Measurements from ENCODE around the gene SLC4A8. TPM values are rescaled to one million over a fixed set of nuclear protein-coding genes. Genes with fewer than 3 reads are reported as not detected.
A peak's percentile ranks its signal among the peaks of the same experiment; 100 is the strongest.

SLC4A8 gene
- total RNA-seq, 2 experiments from 2014 or later = 1.3 to 2.1 TPM

GRCh38 chr12:51471111-51471864, 46.7 kb downstream of the SLC4A8 start:
- H3K27ac Mint-ChIP-seq = no peak overlapping the region
- no peak overlapping the region for H3K4me3 Mint-ChIP-seq
- no peaks in the 10 kb centered on the region for H3K27me3 Mint-ChIP-seq
- DNase-seq = no peak
- H3K4me1 Mint-ChIP-seq = no peaks in the 10 kb centered on the region
- H3K36me3 Mint-ChIP-seq = peaks cover 2% of the 10 kb centered on the region
- H3K9me3 Mint-ChIP-seq = no peaks in the 10 kb centered on the region

GRCh38 chr12:51472984-51473383, 48.4 kb downstream of the SLC4A8 start:
- Mint-ChIP-seq H3K4me1 (no peaks in the 10 kb centered on the region), H3K27ac (no peak overlapping the region), H3K4me3 (no peak overlapping the region), H3K9me3 (no peaks in the 10 kb centered on the region), H3K27me3 (no peaks in the 10 kb centered on the region), H3K36me3 (peaks cover 2% of the 10 kb centered on the region)
- no peak for DNase-seq

GRCh38 chr12:51473947-51474346, 49.3 kb downstream of the SLC4A8 start:
- Mint-ChIP-seq H3K27me3 (no peaks in the 10 kb centered on the region), H3K27ac (no peak overlapping the region), H3K36me3 (no peaks in the 10 kb centered on the region), H3K9me3 (no peaks in the 10 kb centered on the region), H3K4me3 (no peak overlapping the region), H3K4me1 (no peaks in the 10 kb centered on the region)
- DNase-seq = no peak

- no peaks in the 10 kb centered on the region for H3K9me3 Mint-ChIP-seq
- H3K4me1 Mint-ChIP-seq = peaks cover 4% of the 10 kb centered on the region
- no peak overlapping the region for H3K4me3 Mint-ChIP-seq
- H3K36me3 Mint-ChIP-seq = no peaks in the 10 kb centered on the region
- H3K27me3 Mint-ChIP-seq = no peaks in the 10 kb centered on the region
- DNase-seq = no peak
- H3K27ac Mint-ChIP-seq = no peak overlapping the region
These were observed 50.9 kb downstream of the SLC4A8 start for GRCh38 chr12:51475543-51475942.

- Mint-ChIP-seq H3K27ac (peak overlapping the region; percentile 65), H3K27me3 (no peaks in the 10 kb centered on the region), H3K4me1 (peaks cover 46% of the 10 kb centered on the region), H3K9me3 (no peaks in the 10 kb centered on the region), H3K36me3 (no peaks in the 10 kb centered on the region), H3K4me3 (no peak overlapping the region)
- DNase-seq = no peak
These were observed 56.3 kb downstream of the SLC4A8 start for GRCh38 chr12:51480978-51481377.

GRCh38 chr12:51482929-51483697, 58.5 kb downstream of the SLC4A8 start:
- peak; percentile 33 for DNase-seq
- Mint-ChIP-seq H3K27me3 (no peaks in the 10 kb centered on the region), H3K36me3 (no peaks in the 10 kb centered on the region), H3K27ac (peak overlapping the region; percentile 95), H3K4me3 (peak overlapping the region; percentile 77), H3K9me3 (no peaks in the 10 kb centered on the region), H3K4me1 (peaks cover 46% of the 10 kb centered on the region)

- peak overlapping the region; percentile 57 for H3K27ac Mint-ChIP-seq
- H3K9me3 Mint-ChIP-seq = no peaks in the 10 kb centered on the region
- peaks cover 46% of the 10 kb centered on the region for H3K4me1 Mint-ChIP-seq
- H3K4me3 Mint-ChIP-seq = no peak overlapping the region
- H3K36me3 Mint-ChIP-seq = no peaks in the 10 kb centered on the region
- DNase-seq = no peak
- no peaks in the 10 kb centered on the region for H3K27me3 Mint-ChIP-seq
These were observed 59.5 kb downstream of the SLC4A8 start for GRCh38 chr12:51484119-51484518.

GRCh38 chr12:51488281-51488680, 63.6 kb downstream of the SLC4A8 start:
- H3K36me3 Mint-ChIP-seq = no peaks in the 10 kb centered on the region
- no peak overlapping the region for H3K27ac Mint-ChIP-seq
- H3K4me3 Mint-ChIP-seq = no peak overlapping the region
- H3K27me3 Mint-ChIP-seq = no peaks in the 10 kb centered on the region
- peaks cover 20% of the 10 kb centered on the region for H3K4me1 Mint-ChIP-seq
- no peaks in the 10 kb centered on the region for H3K9me3 Mint-ChIP-seq
- DNase-seq = no peak

GRCh38 chr12:51493281-51493680, 68.7 kb downstream of the SLC4A8 start:
- no peaks in the 10 kb centered on the region for H3K27me3 Mint-ChIP-seq
- no peak for DNase-seq
- no peak overlapping the region for H3K27ac Mint-ChIP-seq
- H3K4me1 Mint-ChIP-seq = no peaks in the 10 kb centered on the region
- no peaks in the 10 kb centered on the region for H3K9me3 Mint-ChIP-seq
- no peaks in the 10 kb centered on the region for H3K36me3 Mint-ChIP-seq
- H3K4me3 Mint-ChIP-seq = no peak overlapping the region

GRCh38 chr12:51496895-51497294, 72.3 kb downstream of the SLC4A8 start:
- Mint-ChIP-seq H3K9me3 (no peaks in the 10 kb centered on the region), H3K27me3 (no peaks in the 10 kb centered on the region), H3K27ac (no peak overlapping the region), H3K4me3 (no peak overlapping the region), H3K4me1 (no peaks in the 10 kb centered on the region), H3K36me3 (no peaks in the 10 kb centered on the region)
- DNase-seq = no peak

GRCh38 chr12:51504851-51505250, 80.2 kb downstream of the SLC4A8 start:
- no peak for DNase-seq
- H3K9me3 Mint-ChIP-seq = no peaks in the 10 kb centered on the region
- H3K4me1 Mint-ChIP-seq = no peaks in the 10 kb centered on the region
- no peak overlapping the region for H3K4me3 Mint-ChIP-seq
- no peak overlapping the region for H3K27ac Mint-ChIP-seq
- no peaks in the 10 kb centered on the region for H3K36me3 Mint-ChIP-seq
- H3K27me3 Mint-ChIP-seq = no peaks in the 10 kb centered on the region

- Mint-ChIP-seq H3K4me1 (no peaks in the 10 kb centered on the region), H3K4me3 (no peak overlapping the region), H3K36me3 (no peaks in the 10 kb centered on the region), H3K27ac (no peak overlapping the region), H3K27me3 (no peaks in the 10 kb centered on the region), H3K9me3 (no peaks in the 10 kb centered on the region)
- no peak for DNase-seq
These were observed 80.9 kb downstream of the SLC4A8 start for GRCh38 chr12:51505360-51506105.

- Mint-ChIP-seq H3K27me3 (no peaks in the 10 kb centered on the region), H3K4me1 (no peaks in the 10 kb centered on the region), H3K4me3 (no peak overlapping the region), H3K36me3 (no peaks in the 10 kb centered on the region), H3K27ac (no peak overlapping the region), H3K9me3 (no peaks in the 10 kb centered on the region)
- no peak for DNase-seq
These were observed 82.5 kb downstream of the SLC4A8 start for GRCh38 chr12:51507178-51507577.

- DNase-seq = no peak
- H3K4me1 Mint-ChIP-seq = no peaks in the 10 kb centered on the region
- no peaks in the 10 kb centered on the region for H3K36me3 Mint-ChIP-seq
- H3K9me3 Mint-ChIP-seq = no peaks in the 10 kb centered on the region
- no peaks in the 10 kb centered on the region for H3K27me3 Mint-ChIP-seq
- H3K27ac Mint-ChIP-seq = no peak overlapping the region
- H3K4me3 Mint-ChIP-seq = no peak overlapping the region
These were observed 83.7 kb downstream of the SLC4A8 start for GRCh38 chr12:51508285-51508684.

GRCh38 chr12:51511546-51512260, 87.1 kb downstream of the SLC4A8 start:
- H3K27me3 Mint-ChIP-seq = no peaks in the 10 kb centered on the region
- no peak overlapping the region for H3K27ac Mint-ChIP-seq
- no peak for DNase-seq
- no peaks in the 10 kb centered on the region for H3K36me3 Mint-ChIP-seq
- no peaks in the 10 kb centered on the region for H3K9me3 Mint-ChIP-seq
- H3K4me3 Mint-ChIP-seq = no peak overlapping the region
- H3K4me1 Mint-ChIP-seq = no peaks in the 10 kb centered on the region
